Loucy (cell line): ENCODE measurements around the gene HOXB7.

Experiments used
- H2AFZ ChIP-seq: fragments of 200-600 bp; sonication (generic); 2 replicates; pipeline ENCODE4 v1.6.0; 2016; ENCODE audit warnings: antibody characterized with exemption, mild to moderate bottlenecking, low read length, moderate library complexity
- H3F3A ChIP-seq: fragments of 200-600 bp; 2 replicates; pipeline ENCODE4 v1.6.0; 2016; ENCODE audit warnings: antibody characterized with exemption, low read depth, mild to moderate bottlenecking
- H3K27me3 ChIP-seq: fragments of 200-600 bp; sonication (generic); 2 replicates; pipeline ENCODE4 v1.6.1; 2014; ENCODE audit warnings: low read length, mild to moderate bottlenecking; ENCODE audit not compliant: insufficient read depth, poor library complexity, severe bottlenecking
- H3K36me3 ChIP-seq: fragments of 200-600 bp; sonication (generic); 2 replicates; pipeline ENCODE4 v1.6.1; 2016; ENCODE audit warnings: low read length; ENCODE audit not compliant: insufficient read depth
- H3K4me1 ChIP-seq: fragments of 200-600 bp; sonication (generic); 2 replicates; pipeline ENCODE4 v1.5.1; 2014; ENCODE audit warnings: low read length, mild to moderate bottlenecking; ENCODE audit not compliant: insufficient read depth, poor library complexity, severe bottlenecking
- H3K4me2 ChIP-seq: fragments of 200-600 bp; sonication (generic); 2 replicates; pipeline ENCODE4 v1.6.0; 2014; ENCODE audit warnings: antibody characterized with exemption, low read length, low read depth, mild to moderate bottlenecking; ENCODE audit not compliant: poor library complexity, severe bottlenecking
- H3K4me3 ChIP-seq: fragments of 200-600 bp; sonication (generic); 2 replicates; pipeline ENCODE4 v1.5.1; 2014; ENCODE audit warnings: low read length, mild to moderate bottlenecking, mixed read lengths; ENCODE audit not compliant: poor library complexity, severe bottlenecking
- H3K79me2 ChIP-seq: fragments of 200-600 bp; sonication (generic); 2 replicates; pipeline ENCODE4 v1.6.1; 2014; ENCODE audit warnings: low read length; ENCODE audit not compliant: insufficient read depth
- H3K9ac ChIP-seq: fragments of 200-600 bp; sonication (generic); 2 replicates; pipeline ENCODE4 v1.6.0; 2014; ENCODE audit warnings: mild to moderate bottlenecking, low read depth, low read length, moderate library complexity; ENCODE audit not compliant: poor library complexity, severe bottlenecking
- H3K9me2 ChIP-seq: fragments of 200-600 bp; sonication (generic); replicated peaks from 2 replicates; pipeline ENCODE4 v1.6.1; 2016; ENCODE audit warnings: low read depth, low read length, mixed read lengths
- H3K9me3 ChIP-seq: fragments of 200-600 bp; sonication (generic); 2 replicates; pipeline ENCODE4 v1.6.1; 2014; ENCODE audit warnings: mild to moderate bottlenecking, antibody characterized with exemption, low read length, low read depth; ENCODE audit not compliant: insufficient read depth
- H4K20me1 ChIP-seq: fragments of 200-600 bp; sonication (generic); 2 replicates; pipeline ENCODE4 v1.6.0; 2014; ENCODE audit warnings: antibody characterized with exemption, low read length, mild to moderate bottlenecking; ENCODE audit not compliant: insufficient read depth, poor library complexity, severe bottlenecking
- EZH2phosphoT487 ChIP-seq: fragments of 200-600 bp; IDR thresholded peaks from 2 replicates; pipeline ENCODE4 v1.6.1; 2018; ENCODE audit warnings: antibody characterized with exemption, mild to moderate bottlenecking, moderate library complexity, borderline replicate concordance
- TF ChIP-seq, protein P1 (sequence below): fragments of 200-600 bp; sonication (generic); conservative IDR thresholded peaks from 2 replicates; pipeline ENCODE4 v1.5.1; 2014; ENCODE audit warnings: mild to moderate bottlenecking, antibody characterized with exemption, low read length

HOXB7 gene

DNA sequence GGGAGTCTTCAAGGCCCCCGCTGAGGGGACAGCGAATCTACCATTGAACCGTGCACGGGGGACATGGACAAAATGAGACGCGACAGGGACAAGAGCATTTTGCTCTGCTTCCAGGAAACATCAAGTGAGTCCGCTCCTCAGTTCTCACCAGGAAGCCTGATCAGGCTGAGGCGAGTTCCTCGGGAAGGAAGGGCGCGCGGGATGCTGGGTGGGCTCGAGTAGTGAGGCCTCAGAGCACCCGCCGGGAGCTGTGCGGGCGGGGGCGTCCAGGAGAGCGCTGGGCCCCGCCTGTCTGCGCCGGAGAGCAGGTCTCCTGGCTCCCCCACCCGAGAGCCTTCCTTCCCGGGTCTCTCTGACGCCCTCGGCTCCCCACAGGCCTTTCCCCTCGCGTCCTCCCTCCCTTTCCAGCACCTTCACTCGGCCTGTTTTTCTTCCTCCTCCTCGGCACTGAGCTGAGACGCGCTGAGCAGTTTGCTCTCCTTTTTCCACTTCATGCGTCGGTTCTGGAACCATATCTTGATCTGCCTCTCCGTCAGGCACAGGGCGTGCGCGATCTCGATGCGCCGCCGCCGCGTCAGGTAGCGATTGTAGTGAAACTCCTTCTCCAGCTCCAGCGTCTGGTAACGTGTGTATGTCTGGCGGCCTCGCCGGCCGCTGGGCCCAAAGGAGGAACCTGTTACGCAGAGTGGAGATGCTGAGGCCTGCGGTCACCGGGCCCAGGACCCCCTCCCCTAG lies 14.7 kb downstream of the HOXB7 start:
- TF ChIP-seq, protein P1, sequence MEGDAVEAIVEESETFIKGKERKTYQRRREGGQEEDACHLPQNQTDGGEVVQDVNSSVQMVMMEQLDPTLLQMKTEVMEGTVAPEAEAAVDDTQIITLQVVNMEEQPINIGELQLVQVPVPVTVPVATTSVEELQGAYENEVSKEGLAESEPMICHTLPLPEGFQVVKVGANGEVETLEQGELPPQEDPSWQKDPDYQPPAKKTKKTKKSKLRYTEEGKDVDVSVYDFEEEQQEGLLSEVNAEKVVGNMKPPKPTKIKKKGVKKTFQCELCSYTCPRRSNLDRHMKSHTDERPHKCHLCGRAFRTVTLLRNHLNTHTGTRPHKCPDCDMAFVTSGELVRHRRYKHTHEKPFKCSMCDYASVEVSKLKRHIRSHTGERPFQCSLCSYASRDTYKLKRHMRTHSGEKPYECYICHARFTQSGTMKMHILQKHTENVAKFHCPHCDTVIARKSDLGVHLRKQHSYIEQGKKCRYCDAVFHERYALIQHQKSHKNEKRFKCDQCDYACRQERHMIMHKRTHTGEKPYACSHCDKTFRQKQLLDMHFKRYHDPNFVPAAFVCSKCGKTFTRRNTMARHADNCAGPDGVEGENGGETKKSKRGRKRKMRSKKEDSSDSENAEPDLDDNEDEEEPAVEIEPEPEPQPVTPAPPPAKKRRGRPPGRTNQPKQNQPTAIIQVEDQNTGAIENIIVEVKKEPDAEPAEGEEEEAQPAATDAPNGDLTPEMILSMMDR = no peak
- TF ChIP-seq EZH2phosphoT487 = no peak
- Histone ChIP-seq H3K36me3 (peaks cover 80% of the 10 kb centered on the region), H3K27me3 (peaks cover 53% of the 10 kb centered on the region), H3K9ac (peak overlapping the region; percentile 100), H3K9me3 (no peaks in the 10 kb centered on the region), H4K20me1 (peaks cover 82% of the 10 kb centered on the region), H3K79me2 (peaks cover 98% of the 10 kb centered on the region), H3K4me3 (peak overlapping the region; percentile 89), H3K9me2 (no peaks in the 10 kb centered on the region), H3K4me1 (peaks cover 29% of the 10 kb centered on the region), H3F3A (peaks cover 7% of the 10 kb centered on the region; the same call in 1 of the 2 replicates), H3K4me2 (peak overlapping the region; percentile 98), H2AFZ (no peak overlapping the region)

DNA sequence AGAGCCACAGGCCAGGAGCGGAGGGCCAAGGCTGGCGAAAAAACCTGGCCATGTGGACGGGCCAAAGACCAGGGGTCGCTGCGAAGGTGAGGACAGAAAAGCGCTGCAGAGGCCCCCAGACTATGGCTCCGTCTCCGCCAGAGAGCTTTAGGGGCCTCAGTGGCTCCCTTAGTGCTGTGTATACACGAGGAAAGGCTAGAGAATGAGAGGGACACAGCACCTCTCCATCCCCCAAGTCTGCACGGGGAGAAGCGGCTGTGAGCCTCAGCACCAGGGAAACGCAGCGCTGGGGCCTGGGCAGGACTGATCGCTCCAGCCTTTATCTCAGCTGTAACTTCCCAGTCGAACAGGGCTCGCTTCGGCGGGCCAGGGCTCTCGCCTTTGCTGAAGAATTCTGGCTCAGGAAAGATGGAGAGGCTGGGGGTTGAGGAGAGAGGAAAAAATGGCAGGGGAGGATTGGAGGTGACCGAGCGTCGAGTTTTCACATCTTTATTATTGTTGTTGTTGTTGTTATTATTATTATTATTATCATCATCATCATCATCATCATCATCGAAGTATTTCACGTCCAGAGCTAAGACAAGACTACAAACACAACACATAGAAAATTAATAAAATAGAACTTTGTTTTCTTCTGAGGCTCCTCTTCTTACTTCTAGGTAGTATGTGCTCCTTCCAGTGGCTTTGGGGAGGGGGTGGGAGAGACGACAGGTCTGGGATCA lies 15.4 kb downstream of the HOXB7 start:
- Histone ChIP-seq H3K4me2 (peak overlapping the region; percentile 98), H4K20me1 (peaks cover 82% of the 10 kb centered on the region), H3K36me3 (peaks cover 76% of the 10 kb centered on the region), H2AFZ (no peak overlapping the region), H3K9ac (peak overlapping the region; percentile 100), H3K4me1 (peaks cover 35% of the 10 kb centered on the region), H3K4me3 (peak overlapping the region; percentile 89), H3K79me2 (peaks cover 98% of the 10 kb centered on the region), H3K9me3 (no peaks in the 10 kb centered on the region), H3F3A (peaks cover 7% of the 10 kb centered on the region; the same call in 1 of the 2 replicates), H3K27me3 (peaks cover 46% of the 10 kb centered on the region), H3K9me2 (no peaks in the 10 kb centered on the region)
- TF ChIP-seq EZH2phosphoT487 = no peak
- TF ChIP-seq, protein P1 = no peak

DNA sequence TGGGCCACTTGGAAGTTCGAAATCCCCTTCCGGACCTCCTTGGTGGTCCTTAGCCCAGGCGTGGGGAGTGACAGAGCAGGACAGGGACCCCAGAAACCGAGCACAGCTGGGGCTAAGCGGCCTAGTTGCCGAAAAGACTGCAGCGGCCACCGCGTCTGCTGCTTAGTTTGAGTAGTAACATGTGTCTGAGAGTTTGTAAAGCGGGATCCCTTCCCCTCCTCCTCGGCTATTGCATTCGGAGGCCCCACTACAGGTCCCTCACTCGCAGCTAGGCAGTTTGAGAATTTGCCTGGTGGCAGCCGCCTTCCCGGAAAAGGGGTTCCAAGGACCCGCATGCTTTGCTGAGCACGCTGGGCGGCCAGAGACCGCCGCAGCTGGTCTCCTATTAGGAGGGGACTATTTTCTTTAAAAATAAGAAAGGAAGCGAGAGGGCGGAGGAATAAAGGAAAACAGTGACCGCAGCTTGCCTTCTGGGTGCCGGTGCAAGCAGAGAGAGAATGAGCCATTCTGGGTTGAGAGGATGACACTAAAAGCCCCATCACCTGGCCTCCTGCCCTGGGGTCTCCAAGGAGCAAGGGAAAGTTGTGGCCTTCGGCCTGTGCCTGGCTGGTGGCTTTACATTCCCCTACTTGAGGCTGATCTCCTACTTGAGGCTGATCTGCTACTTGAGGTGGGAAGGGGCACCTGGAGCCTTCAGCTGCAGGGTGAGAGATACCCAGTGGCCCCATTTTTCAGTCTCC lies 16.1 kb downstream of the HOXB7 start:
- Histone ChIP-seq H3K79me2 (peaks cover 98% of the 10 kb centered on the region), H3K4me2 (peak overlapping the region; percentile 98), H3F3A (peaks cover 7% of the 10 kb centered on the region; the same call in 1 of the 2 replicates), H4K20me1 (peaks cover 79% of the 10 kb centered on the region), H3K9me3 (no peaks in the 10 kb centered on the region), H3K9ac (peak overlapping the region; percentile 100), H3K9me2 (no peaks in the 10 kb centered on the region), H3K36me3 (peaks cover 69% of the 10 kb centered on the region), H2AFZ (no peak overlapping the region), H3K4me3 (peak overlapping the region; percentile 89), H3K27me3 (peaks cover 42% of the 10 kb centered on the region), H3K4me1 (peaks cover 30% of the 10 kb centered on the region)
- no peak for TF ChIP-seq EZH2phosphoT487
- TF ChIP-seq, protein P1 = no peak
